PC-3 (cell line): ENCODE data around the gene NOTO. TPM values are rescaled to one million over a fixed set of nuclear protein-coding genes. Genes with fewer than 3 reads are reported as not detected.

Experiments
- ATAC-seq: fragments of 200-7000 bp; cut with Tn5 transposase; 2 replicates; pipeline ENCODE4 v1.9.1; 2020; ENCODE audit warnings: mild to moderate bottlenecking, moderate library complexity
- BruUV-seq: library from RNA; stranded (reverse); fragments of 400-500 nt; replicated peaks from 2 replicates; lab custom pipeline; 2021; lab: Mats Ljungman, UMichigan
- CTCF ChIA-PET: fragments of 300-600 bp; sonication (Branson Sonifier 250); formaldehyde crosslinking; loops from one replicate; lab custom pipeline; 2022; ENCODE audit warnings: antibody characterized with exemption; lab: Charles Lee
- POLR2A ChIA-PET: fragments of 300-600 bp; sonication (Branson Sonifier 250); formaldehyde crosslinking; loops from one replicate; lab custom pipeline; 2022; ENCODE audit warnings: antibody characterized with exemption; ENCODE audit not compliant: unreplicated experiment; lab: Charles Lee
- DNase-seq: peaks from one replicate; pipeline ENCODE4 v3.0.0-alpha.2; 2015
- H2AFZ ChIP-seq: fragments of 300-600 bp; sonication (generic); 2 replicates; pipeline ENCODE4 v1.6.0; 2016; ENCODE audit warnings: antibody characterized with exemption, low read length
- H3F3A ChIP-seq: fragments of 300-600 bp; sonication (generic); one replicate; pipeline ENCODE4 v1.6.0; 2017; ENCODE audit warnings: antibody characterized with exemption, low read length, control low read depth, mild to moderate bottlenecking; ENCODE audit not compliant: unreplicated experiment
- H3K27ac ChIP-seq: fragments of 300-600 bp; sonication (generic); 2 replicates; pipeline ENCODE4 v1.5.1; 2016; ENCODE audit warnings: mild to moderate bottlenecking, low read length
- H3K27me3 ChIP-seq: fragments of 300-600 bp; sonication (generic); 2 replicates; pipeline ENCODE4 v1.6.1; 2016; ENCODE audit warnings: low read length, mixed read lengths
- H3K36me3 ChIP-seq: fragments of 300-600 bp; sonication (generic); 2 replicates; pipeline ENCODE4 v1.6.1; 2016; ENCODE audit warnings: low read depth, mixed run types, low read length, mixed read lengths
- H3K4me1 ChIP-seq: fragments of 300-600 bp; sonication (generic); 2 replicates; pipeline ENCODE4 v1.5.1; 2016; ENCODE audit warnings: low read length; ENCODE audit not compliant: insufficient read depth
- H3K4me2 ChIP-seq: fragments of 300-600 bp; sonication (generic); 2 replicates; pipeline ENCODE4 v1.6.0; 2016; ENCODE audit warnings: low read length
- H3K4me3 ChIP-seq: fragments of 300-600 bp; sonication (generic); 2 replicates; pipeline ENCODE4 v1.5.1; 2016; ENCODE audit warnings: mild to moderate bottlenecking, low read length, mixed read lengths
- H3K79me2 ChIP-seq: fragments of 300-600 bp; sonication (generic); 2 replicates; pipeline ENCODE4 v1.6.1; 2017; ENCODE audit warnings: low read length, mixed read lengths
- H3K9ac ChIP-seq: fragments of 300-600 bp; sonication (generic); 2 replicates; pipeline ENCODE4 v1.6.0; 2016; ENCODE audit warnings: mild to moderate bottlenecking, low read length
- H3K9me2 ChIP-seq: fragments of 300-600 bp; sonication (generic); replicated peaks from 2 replicates; pipeline ENCODE4 v1.6.1; 2016; ENCODE audit warnings: mixed run types, low read length, mixed read lengths
- H3K9me3 ChIP-seq: fragments of 300-600 bp; sonication (generic); 2 replicates; pipeline ENCODE4 v1.6.1; 2016; ENCODE audit warnings: low read length, mixed read lengths
- H4K20me1 ChIP-seq: fragments of 300-600 bp; sonication (generic); 2 replicates; pipeline ENCODE4 v1.6.1; 2016; ENCODE audit warnings: low read length, mixed read lengths
- CTCF ChIP-seq: fragments of 300-600 bp; sonication (generic); conservative IDR thresholded peaks from 2 replicates; pipeline ENCODE4 v1.5.1; 2017; ENCODE audit warnings: antibody characterized with exemption, low read depth, mild to moderate bottlenecking, low read length
- EZH2 ChIP-seq: fragments of 300-600 bp; sonication (generic); IDR thresholded peaks from one replicate; pipeline ENCODE4 v1.6.1; 2017; ENCODE audit warnings: antibody characterized with exemption, mild to moderate bottlenecking, low read length; ENCODE audit not compliant: unreplicated experiment
- EZH2phosphoT487 ChIP-seq: fragments of 300-600 bp; sonication (generic); IDR thresholded peaks from 2 replicates; pipeline ENCODE4 v1.6.1; 2018; ENCODE audit warnings: mild to moderate bottlenecking, antibody characterized with exemption, low read length, borderline replicate concordance
- intact Hi-C: fragments of 100-400 bp; cut with micrococcal nuclease; formaldehyde crosslinking; loops from 2 replicates; pipeline ENCODE4 v1.9.0; 2023
- total RNA-seq: library from RNA; depleted of rRNA; stranded (reverse); fragments of >200 nt; gene quantifications from 2 replicates; pipeline ENCODE4 v1.2.3, GENCODE V29; 2014

The NOTO gene
- total RNA-seq, 1 experiment from 2014 or later, result 0.07 TPM

GRCh38 chr2:73246850-73247249 lies 44.5 kb downstream of the NOTO start:
- peaks cover 39% of the 10 kb centered on the region for H4K20me1 ChIP-seq
- BruUV-seq, result no TSS peak
- CTCF ChIA-PET, result no interaction called here

GRCh38 chr2:73249636-73250035 lies 47.3 kb downstream of the NOTO start:
- peaks cover 71% of the 10 kb centered on the region for H3K36me3 ChIP-seq
- no peak overlapping the region for H3K9ac ChIP-seq
- no peak overlapping the region for H2AFZ ChIP-seq
- no peak overlapping the region for H3K4me2 ChIP-seq
- no peaks in the 10 kb centered on the region for H3K9me3 ChIP-seq
- no peak overlapping the region for H3K27ac ChIP-seq
- no TSS peak for BruUV-seq
- peaks cover 25% of the 10 kb centered on the region for H4K20me1 ChIP-seq
- CTCF ChIA-PET, result no interaction called here
- peaks cover 19% of the 10 kb centered on the region for H3K79me2 ChIP-seq
- POLR2A ChIA-PET, result interaction anchor here (0.6 kb wide), 1 partner anchor 35 kb away, joined by 6 read pairs; the partner anchor contains the start of gene FBXO41
- no peaks in the 10 kb centered on the region for H3F3A ChIP-seq
- H3K4me3 ChIP-seq, result no peak overlapping the region
- DNase-seq, result no peak
- H3K9me2 ChIP-seq, result no peaks in the 10 kb centered on the region
- H3K4me1 ChIP-seq, result peaks cover 1% of the 10 kb centered on the region
- no peak for ATAC-seq
- no peak for TF ChIP-seq EZH2
- no peak for TF ChIP-seq CTCF
- TF ChIP-seq EZH2phosphoT487, result no peak
- intact Hi-C loops, result no loop called here
- H3K27me3 ChIP-seq, result no peaks in the 10 kb centered on the region

More at GRCh38 chr2:73246850-73247249, 44.5 kb downstream of the NOTO start:
- no peaks in the 10 kb centered on the region for H3K9me3 ChIP-seq
- H3K36me3 ChIP-seq, result peaks cover 71% of the 10 kb centered on the region
- ATAC-seq (no peak), DNase-seq (no peak)
- no peak for TF ChIP-seq CTCF
- no peak for TF ChIP-seq EZH2
- TF ChIP-seq EZH2phosphoT487, result no peak
- H3K4me2 ChIP-seq, result no peak overlapping the region
- H3K27me3 ChIP-seq, result no peaks in the 10 kb centered on the region
- no peak overlapping the region for H3K27ac ChIP-seq
- H3K4me3 ChIP-seq, result no peak overlapping the region
- no peaks in the 10 kb centered on the region for H3F3A ChIP-seq
- no peaks in the 10 kb centered on the region for H3K9me2 ChIP-seq
- H3K79me2 ChIP-seq, result peaks cover 26% of the 10 kb centered on the region
- intact Hi-C loops, result no loop called here
- no peak overlapping the region for H3K9ac ChIP-seq
- peaks cover 11% of the 10 kb centered on the region for H3K4me1 ChIP-seq
- POLR2A ChIA-PET, result no interaction called here
- H2AFZ ChIP-seq, result no peak overlapping the region

- no peaks in the 10 kb centered on the region for H3K4me1 ChIP-seq
- H3K9me3 ChIP-seq, result no peaks in the 10 kb centered on the region
- H3K4me3 ChIP-seq, result no peak overlapping the region
- H3K36me3 ChIP-seq, result peaks cover 55% of the 10 kb centered on the region
- no peak overlapping the region for H2AFZ ChIP-seq
- H3F3A ChIP-seq, result no peaks in the 10 kb centered on the region
- peaks cover 10% of the 10 kb centered on the region for H4K20me1 ChIP-seq
- intact Hi-C loops, result no loop called here
- ChIA-PET CTCF (no interaction called here), POLR2A (no interaction called here)
- H3K79me2 ChIP-seq, result peaks cover 4% of the 10 kb centered on the region; the same call in 1 of the 2 replicates
- no peaks in the 10 kb centered on the region for H3K27me3 ChIP-seq
- H3K27ac ChIP-seq, result no peak overlapping the region
- BruUV-seq, result no TSS peak
- ATAC-seq, result no peak
- H3K9ac ChIP-seq, result no peak overlapping the region
- H3K4me2 ChIP-seq, result no peak overlapping the region
- no peaks in the 10 kb centered on the region for H3K9me2 ChIP-seq
- TF ChIP-seq EZH2 (no peak), CTCF (no peak), EZH2phosphoT487 (no peak)
- DNase-seq, result no peak
These were observed 48.8 kb downstream of the NOTO start for GRCh38 chr2:73250872-73251846.
